IPS DF 6.9 (cell line): ENCODE results near the gene STRC.
"Not testable (repeated sequence)": the region's sequence is repeated elsewhere in the genome, so short reads cannot be mapped to it uniquely, and the experiment has no call there.

Source experiments
- DNase-seq: peaks from one replicate; pipeline ENCODE4 v3.0.0-alpha.2; 2013; ENCODE audit warnings: low read depth, low spot score
- H3K27ac ChIP-seq: one replicate; pipeline ENCODE4 v1.5.1; 2013; ENCODE audit warnings: low read length, control low read depth
- H3K27me3 ChIP-seq: 2 replicates; pipeline ENCODE4 v1.6.1; 2013; ENCODE audit warnings: mild to moderate bottlenecking, low read length; ENCODE audit not compliant: control insufficient read depth, insufficient read depth
- H3K36me3 ChIP-seq: 2 replicates; pipeline ENCODE4 v1.6.1; 2013; ENCODE audit warnings: low read length; ENCODE audit not compliant: control insufficient read depth, insufficient read depth
- H3K4me1 ChIP-seq: 2 replicates; pipeline ENCODE4 v1.6.1; 2013; ENCODE audit warnings: low read length; ENCODE audit not compliant: control insufficient read depth, insufficient read depth
- H3K4me3 ChIP-seq: 2 replicates; pipeline ENCODE4 v1.5.1; 2013; ENCODE audit warnings: mild to moderate bottlenecking, low read length
- H3K9me3 ChIP-seq: 2 replicates; pipeline ENCODE4 v1.6.1; 2013; ENCODE audit warnings: low read length, inconsistent platforms; ENCODE audit not compliant: control insufficient read depth, insufficient read depth
- WGBS: extraction: QIAGEN DNeasy Blood & Tissue Kit; methylation state at CpG from one replicate; pipeline ENCODE4 v1.1.7; 2013; ENCODE audit warnings: mixed read lengths, missing lambda C conversion rate; ENCODE audit not compliant: insufficient read length, insufficient coverage; 5-methylcytosine and 5-hydroxymethylcytosine counted together

STRC gene

DNA sequence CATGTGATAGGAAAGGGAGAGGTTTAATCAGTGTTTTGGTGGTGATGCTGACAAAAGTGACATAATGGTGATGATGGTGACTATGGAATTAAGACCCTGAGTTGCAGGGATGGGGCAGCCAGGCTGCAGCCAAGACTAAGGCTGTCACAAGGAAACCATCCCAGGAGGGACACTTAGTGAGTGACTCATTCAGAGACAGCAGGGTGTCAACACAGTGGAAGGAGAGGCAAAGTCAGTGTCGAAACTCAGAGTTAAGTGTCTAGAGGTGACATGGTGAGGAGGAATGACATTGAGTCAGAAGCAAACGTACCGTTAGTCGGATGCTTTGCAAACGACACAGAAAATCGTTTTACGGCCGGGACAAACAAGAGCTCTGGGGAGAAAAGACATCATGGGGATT, 54.8 kb downstream of the STRC start:
- no CpG with 5 or more reads among the region's 8 CpGs for WGBS
- not testable (repeated sequence) for H3K36me3 ChIP-seq, DNase-seq, H3K27me3 ChIP-seq, H3K4me3 ChIP-seq, H3K9me3 ChIP-seq, H3K4me1 ChIP-seq, H3K27ac ChIP-seq

DNA sequence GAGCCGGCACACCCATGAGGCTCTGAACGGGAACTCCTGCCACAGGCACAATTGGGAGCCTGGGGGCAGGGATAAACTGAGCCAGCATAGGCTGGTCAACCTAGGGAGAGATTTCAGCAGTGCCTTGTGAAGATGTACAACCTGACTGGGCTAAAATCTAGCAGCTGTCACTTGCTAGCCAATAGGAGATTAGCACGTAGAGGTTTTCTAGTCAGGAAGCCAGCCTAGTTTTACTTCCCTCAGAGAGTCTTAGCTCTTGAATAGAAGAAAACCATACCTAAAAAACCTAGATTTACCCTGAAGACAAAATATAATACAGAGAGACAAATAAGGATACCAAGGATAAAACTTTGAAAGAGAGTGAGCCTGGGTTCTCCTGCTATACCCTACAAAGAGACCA, 55.8 kb downstream of the STRC start:
- H3K4me1 ChIP-seq, H3K4me3 ChIP-seq, H3K36me3 ChIP-seq, H3K9me3 ChIP-seq, DNase-seq, H3K27ac ChIP-seq, H3K27me3 ChIP-seq: not testable (repeated sequence)
- WGBS, result no CpG with 5 or more reads among the region's 3 CpGs

- H3K9me3 ChIP-seq, result no peaks in the 10 kb centered on the region
- no peaks in the 10 kb centered on the region for H3K4me1 ChIP-seq
- H3K27ac ChIP-seq, result no peak overlapping the region
- no peaks in the 10 kb centered on the region for H3K27me3 ChIP-seq
- H3K4me3 ChIP-seq, result no peak overlapping the region
- no CpG with 5 or more reads among the region's 2 CpGs for WGBS
- no peaks in the 10 kb centered on the region for H3K36me3 ChIP-seq
- DNase-seq, result no peak
These were observed 65.6 kb downstream of the STRC start for GRCh38 chr15:43552986-43553385.

DNA sequence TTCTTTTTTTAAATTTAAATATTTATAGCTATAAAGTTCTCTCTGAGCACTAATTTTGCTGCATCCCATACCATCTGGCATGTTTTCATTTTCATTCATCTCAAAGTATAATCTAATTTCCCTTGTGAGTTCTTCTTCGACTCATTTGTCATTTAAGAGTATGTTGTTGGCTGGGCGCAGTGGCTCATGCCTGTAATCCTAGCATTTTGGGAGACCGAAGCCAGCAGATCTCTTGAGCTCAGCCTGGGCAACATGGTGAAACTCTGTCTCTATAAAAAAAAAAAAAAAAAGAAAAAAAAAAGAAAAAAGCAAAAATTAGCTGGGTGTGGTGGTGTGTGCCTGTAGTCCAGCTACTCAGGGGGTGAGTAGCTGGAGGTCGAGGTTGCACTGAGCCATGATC, 66.3 kb downstream of the STRC start:
- H3K4me3 ChIP-seq, result no peak overlapping the region
- no peaks in the 10 kb centered on the region for H3K36me3 ChIP-seq
- H3K27ac ChIP-seq, result no peak overlapping the region
- no CpG with 5 or more reads among the region's 4 CpGs for WGBS
- no peaks in the 10 kb centered on the region for H3K4me1 ChIP-seq
- no peak for DNase-seq
- no peaks in the 10 kb centered on the region for H3K27me3 ChIP-seq
- H3K9me3 ChIP-seq, result no peaks in the 10 kb centered on the region

GRCh38 chr15:43550527-43551363, 67.9 kb downstream of the STRC start:
- Histone ChIP-seq H3K27me3 (no peaks in the 10 kb centered on the region), H3K36me3 (no peaks in the 10 kb centered on the region), H3K4me3 (no peak overlapping the region), H3K4me1 (no peaks in the 10 kb centered on the region), H3K27ac (no peak overlapping the region), H3K9me3 (no peaks in the 10 kb centered on the region)
- WGBS, result no CpG with 5 or more reads among the region's 10 CpGs
- no peak for DNase-seq
